Bronchial epithelial cell (primary cell): Measurements from ENCODE around the gene KIAA1549. TPM values are rescaled to one million over a fixed set of nuclear protein-coding genes. Genes with fewer than 3 reads are reported as not detected.
A peak's percentile ranks its signal among the peaks of the same experiment; 100 is the strongest.

Source experiments
- DNase-seq: peaks from one replicate; pipeline ENCODE4 v3.0.0-alpha.2; 2010; ENCODE audit warnings: low read depth
- FAIRE-seq: peaks from 2 replicates; lab custom pipeline; 2011; peaks lifted over from hg19 to GRCh38; lab: Jason Lieb, UNC
- H3K27me3 ChIP-seq: 2 replicates; pipeline ENCODE4 v1.5.1; 2011; ENCODE audit warnings: low read length; ENCODE audit not compliant: control insufficient read depth, insufficient read depth
- H3K36me3 ChIP-seq: 2 replicates; pipeline ENCODE4 v1.5.1; 2011; ENCODE audit warnings: low read length; ENCODE audit not compliant: control insufficient read depth, insufficient read depth
- H3K4me3 ChIP-seq: 2 replicates; pipeline ENCODE4 v1.5.1; 2011; ENCODE audit warnings: mild to moderate bottlenecking, low read depth, low read length, control low read depth
- CTCF ChIP-seq: IDR thresholded peaks from 2 replicates; pipeline ENCODE4 v1.5.1; 2011; ENCODE audit warnings: mild to moderate bottlenecking, moderate library complexity, low read length, control low read depth, inconsistent platforms; ENCODE audit not compliant: insufficient read depth, severe bottlenecking
- total RNA-seq: library from RNA; depleted of rRNA; stranded (reverse); fragments of >200 nt; gene quantifications from 2 replicates; pipeline ENCODE4 v1.2.1, GENCODE V29; 2014

KIAA1549 gene
- total RNA-seq, 1 donor from 2014 or later: 0.26 TPM

- no peak for DNase-seq
- H3K27me3 ChIP-seq: no peaks in the 10 kb centered on the region
- peaks cover 4% of the 10 kb centered on the region for H3K36me3 ChIP-seq
- FAIRE-seq: no peak
- H3K4me3 ChIP-seq: no peak overlapping the region
- TF ChIP-seq CTCF: no peak
These were observed 37.7 kb upstream of the KIAA1549 start for GRCh38 chr7:139018910-139019309.

GRCh38 chr7:139016931-139017511, 35.8 kb upstream of the KIAA1549 start:
- FAIRE-seq: no peak
- Histone ChIP-seq H3K36me3 (no peaks in the 10 kb centered on the region), H3K27me3 (no peaks in the 10 kb centered on the region), H3K4me3 (no peak overlapping the region)
- peak; percentile 66 for TF ChIP-seq CTCF
- peak; percentile 62 for DNase-seq

- DNase-seq (no peak), FAIRE-seq (no peak)
- Histone ChIP-seq H3K36me3 (no peaks in the 10 kb centered on the region), H3K27me3 (no peaks in the 10 kb centered on the region), H3K4me3 (no peak overlapping the region)
- TF ChIP-seq CTCF: no peak
These were observed 30.2 kb upstream of the KIAA1549 start for GRCh38 chr7:139011373-139011772.

GRCh38 chr7:139004321-139005090, 23.3 kb upstream of the KIAA1549 start:
- DNase-seq (no peak), FAIRE-seq (no peak)
- no peaks in the 10 kb centered on the region for H3K27me3 ChIP-seq
- H3K4me3 ChIP-seq: no peak overlapping the region
- TF ChIP-seq CTCF: no peak
- no peaks in the 10 kb centered on the region for H3K36me3 ChIP-seq

GRCh38 chr7:138999414-138999813, 18.2 kb upstream of the KIAA1549 start:
- no peak for TF ChIP-seq CTCF
- FAIRE-seq (no peak), DNase-seq (no peak)
- Histone ChIP-seq H3K4me3 (no peak overlapping the region), H3K27me3 (peaks cover 2% of the 10 kb centered on the region), H3K36me3 (no peaks in the 10 kb centered on the region)
